ENCODE results near the gene PGP. TPM values are rescaled to one million over a fixed set of nuclear protein-coding genes. Genes with fewer than 3 reads are reported as not detected.
"Not testable (repeated sequence)": the region's sequence is repeated elsewhere in the genome, so short reads cannot be mapped to it uniquely, and the experiment has no call there.

PGP gene
- total RNA-seq, 1 donor from 2014 or later: 37.2 TPM

- Mint-ChIP-seq H3K9me3 (no peaks in the 10 kb centered on the region), H3K27ac (no peak overlapping the region), H3K4me3 (no peak overlapping the region), H3K36me3 (ENCODE audit: low read depth) (peaks cover 8% of the 10 kb centered on the region), H3K4me1 (ENCODE audit: low read depth) (no peaks in the 10 kb centered on the region), H3K27me3 (ENCODE audit: insufficient read depth) (no peaks in the 10 kb centered on the region)
- intact Hi-C loops (cut with micrococcal nuclease): no loop called here
- no peak for DNase-seq (ENCODE audit: low spot score)
Measured at GRCh38 chr16:2244301-2244700, 29.7 kb upstream of the PGP start.

GRCh38 chr16:2243781-2244180 lies 29.1 kb upstream of the PGP start:
- Mint-ChIP-seq H3K9me3 (no peaks in the 10 kb centered on the region), H3K27me3 (ENCODE audit: insufficient read depth) (no peaks in the 10 kb centered on the region), H3K36me3 (ENCODE audit: low read depth) (peaks cover 8% of the 10 kb centered on the region), H3K4me1 (ENCODE audit: low read depth) (no peaks in the 10 kb centered on the region), H3K4me3 (no peak overlapping the region), H3K27ac (no peak overlapping the region)
- DNase-seq (ENCODE audit: low spot score): no peak
- intact Hi-C loops (cut with micrococcal nuclease): no loop called here

- no peaks in the 10 kb centered on the region for H3K4me1 Mint-ChIP-seq (ENCODE audit: low read depth)
- DNase-seq (ENCODE audit: low spot score): no peak
- intact Hi-C loops (cut with micrococcal nuclease): no loop called here
- no peaks in the 10 kb centered on the region for H3K9me3 Mint-ChIP-seq
- H3K36me3 Mint-ChIP-seq (ENCODE audit: low read depth): peaks cover 8% of the 10 kb centered on the region
- no peak overlapping the region for H3K27ac Mint-ChIP-seq
- H3K4me3 Mint-ChIP-seq: no peak overlapping the region
- no peaks in the 10 kb centered on the region for H3K27me3 Mint-ChIP-seq (ENCODE audit: insufficient read depth)
Measured at GRCh38 chr16:2243031-2243528, 28.4 kb upstream of the PGP start.

GRCh38 chr16:2242598-2242997 lies 28.0 kb upstream of the PGP start:
- no peak overlapping the region for H3K27ac Mint-ChIP-seq
- H3K9me3 Mint-ChIP-seq: no peaks in the 10 kb centered on the region
- no peak overlapping the region for H3K4me3 Mint-ChIP-seq

GRCh38 chr16:2240331-2240730 lies 25.7 kb upstream of the PGP start:
- DNase-seq (ENCODE audit: low spot score); intact Hi-C loops (cut with micrococcal nuclease); H3K4me1 Mint-ChIP-seq (ENCODE audit: low read depth); H3K27me3 Mint-ChIP-seq (ENCODE audit: insufficient read depth); H3K36me3 Mint-ChIP-seq (ENCODE audit: low read depth); H3K9me3 Mint-ChIP-seq; H3K27ac Mint-ChIP-seq; H3K4me3 Mint-ChIP-seq: not testable (repeated sequence)

More at GRCh38 chr16:2242598-2242997, 28.0 kb upstream of the PGP start:
- Mint-ChIP-seq H3K4me1 (ENCODE audit: low read depth) (no peaks in the 10 kb centered on the region), H3K36me3 (ENCODE audit: low read depth) (peaks cover 8% of the 10 kb centered on the region), H3K27me3 (ENCODE audit: insufficient read depth) (no peaks in the 10 kb centered on the region)
- no peak for DNase-seq (ENCODE audit: low spot score)
- intact Hi-C loops (cut with micrococcal nuclease): no loop called here

GRCh38 chr16:2238838-2239675 lies 24.4 kb upstream of the PGP start:
- H3K27me3 Mint-ChIP-seq (ENCODE audit: insufficient read depth): peaks cover 2% of the 10 kb centered on the region
- peaks cover 7% of the 10 kb centered on the region for H3K36me3 Mint-ChIP-seq (ENCODE audit: low read depth)
- H3K4me3 Mint-ChIP-seq: no peak overlapping the region
- no peaks in the 10 kb centered on the region for H3K9me3 Mint-ChIP-seq
- no peak for DNase-seq (ENCODE audit: low spot score)
- no peaks in the 10 kb centered on the region for H3K4me1 Mint-ChIP-seq (ENCODE audit: low read depth)
- intact Hi-C loops (cut with micrococcal nuclease): no loop called here
- no peak overlapping the region for H3K27ac Mint-ChIP-seq

GRCh38 chr16:2238150-2238837 lies 23.7 kb upstream of the PGP start:
- H3K4me1 Mint-ChIP-seq (ENCODE audit: low read depth): no peaks in the 10 kb centered on the region
- H3K27ac Mint-ChIP-seq: no peak overlapping the region
- intact Hi-C loops (cut with micrococcal nuclease): no loop called here
- H3K36me3 Mint-ChIP-seq (ENCODE audit: low read depth): peaks cover 7% of the 10 kb centered on the region
- no peaks in the 10 kb centered on the region for H3K9me3 Mint-ChIP-seq
- H3K27me3 Mint-ChIP-seq (ENCODE audit: insufficient read depth): peaks cover 2% of the 10 kb centered on the region
- no peak overlapping the region for H3K4me3 Mint-ChIP-seq
- no peak for DNase-seq (ENCODE audit: low spot score)

- peaks cover 2% of the 10 kb centered on the region for H3K27me3 Mint-ChIP-seq (ENCODE audit: insufficient read depth)
- intact Hi-C loops (cut with micrococcal nuclease): no loop called here
- H3K9me3 Mint-ChIP-seq: no peaks in the 10 kb centered on the region
- H3K4me3 Mint-ChIP-seq: no peak overlapping the region
- no peaks in the 10 kb centered on the region for H3K4me1 Mint-ChIP-seq (ENCODE audit: low read depth)
- peaks cover 7% of the 10 kb centered on the region for H3K36me3 Mint-ChIP-seq (ENCODE audit: low read depth)
- H3K27ac Mint-ChIP-seq: no peak overlapping the region
- no peak for DNase-seq (ENCODE audit: low spot score)
Measured at GRCh38 chr16:2237493-2238149, 23.0 kb upstream of the PGP start.

- Mint-ChIP-seq H3K27me3 (ENCODE audit: insufficient read depth) (peaks cover 2% of the 10 kb centered on the region), H3K27ac (no peak overlapping the region), H3K9me3 (no peaks in the 10 kb centered on the region), H3K4me3 (no peak overlapping the region), H3K4me1 (ENCODE audit: low read depth) (no peaks in the 10 kb centered on the region), H3K36me3 (ENCODE audit: low read depth) (peaks cover 5% of the 10 kb centered on the region)
- no peak for DNase-seq (ENCODE audit: low spot score)
- intact Hi-C loops (cut with micrococcal nuclease): no loop called here
Measured at GRCh38 chr16:2237102-2237482, 22.5 kb upstream of the PGP start.

- no peaks in the 10 kb centered on the region for H3K9me3 Mint-ChIP-seq
- intact Hi-C loops (cut with micrococcal nuclease): no loop called here
- no peak within 1 kb of the TSS for H3K27ac Mint-ChIP-seq
- peaks cover 2% of the 10 kb centered on the region for H3K27me3 Mint-ChIP-seq (ENCODE audit: insufficient read depth)
- H3K36me3 Mint-ChIP-seq (ENCODE audit: low read depth): peaks cover 5% of the 10 kb centered on the region
- no peak within 1 kb of the TSS for H3K4me3 Mint-ChIP-seq
- DNase-seq (ENCODE audit: low spot score): no peak
- H3K4me1 Mint-ChIP-seq (ENCODE audit: low read depth): no peaks in the 10 kb centered on the region
Measured at GRCh38 chr16:2236337-2237101, 21.9 kb upstream of the PGP start, which contains the start of gene DNASE1L2. TSS of gene DNASE1L2 (plus strand) at chr16:2236444. CDS start at chr16:2236817, 373 bp downstream.

GRCh38 chr16:2235695-2236336 lies 21.2 kb upstream of the PGP start:
- Mint-ChIP-seq H3K27ac (no peak overlapping the region), H3K27me3 (ENCODE audit: insufficient read depth) (peaks cover 2% of the 10 kb centered on the region), H3K4me3 (no peak overlapping the region), H3K4me1 (ENCODE audit: low read depth) (no peaks in the 10 kb centered on the region), H3K36me3 (ENCODE audit: low read depth) (peaks cover 5% of the 10 kb centered on the region), H3K9me3 (no peaks in the 10 kb centered on the region)
- DNase-seq (ENCODE audit: low spot score): no peak
- intact Hi-C loops (cut with micrococcal nuclease): no loop called here

GRCh38 chr16:2235234-2235651 lies 20.6 kb upstream of the PGP start:
- Mint-ChIP-seq H3K4me3 (no peak overlapping the region), H3K4me1 (ENCODE audit: low read depth) (no peaks in the 10 kb centered on the region), H3K27me3 (ENCODE audit: insufficient read depth) (peaks cover 2% of the 10 kb centered on the region), H3K36me3 (ENCODE audit: low read depth) (peaks cover 5% of the 10 kb centered on the region), H3K27ac (no peak overlapping the region), H3K9me3 (no peaks in the 10 kb centered on the region)
- intact Hi-C loops (cut with micrococcal nuclease): no loop called here
- no peak for DNase-seq (ENCODE audit: low spot score)
